WTC11 (cell line): Measurements from ENCODE around the gene PARP14. TPM values are rescaled to one million over a fixed set of nuclear protein-coding genes. Genes with fewer than 3 reads are reported as not detected.

ENCODE experiments used
- ATF2 ChIP-seq: sonication (generic); formaldehyde crosslinking; IDR thresholded peaks from 2 replicates; pipeline ENCODE4 v1.8.1; 2022; ENCODE audit warnings: low read depth, missing genetic modification reagents, borderline replicate concordance
- ATF6 ChIP-seq: sonication (generic); formaldehyde crosslinking; IDR thresholded peaks from 2 replicates; pipeline ENCODE4 v1.8.1; 2023; ENCODE audit warnings: mild to moderate bottlenecking, missing genetic modification reagents
- CREB1 ChIP-seq: sonication (generic); formaldehyde crosslinking; IDR thresholded peaks from 2 replicates; pipeline ENCODE4 v1.8.0; 2023; ENCODE audit warnings: mild to moderate bottlenecking, missing genetic modification reagents
- JUN ChIP-seq: sonication (generic); formaldehyde crosslinking; IDR thresholded peaks from 2 replicates; pipeline ENCODE4 v1.8.0; 2023; ENCODE audit warnings: mild to moderate bottlenecking, missing genetic modification reagents
- MXD4 ChIP-seq: fragments of 250-450 bp; sonication (Bioruptor Pico); IDR thresholded peaks from 2 replicates; pipeline ENCODE4 v1.8.0; 2021; ENCODE audit warnings: mild to moderate bottlenecking, moderate library complexity, borderline replicate concordance
- NR3C1 ChIP-seq: sonication (generic); formaldehyde crosslinking; conservative IDR thresholded peaks from 2 replicates; pipeline ENCODE4 v1.8.1; 2023; ENCODE audit warnings: low read depth, mild to moderate bottlenecking, missing genetic modification reagents
- PRRX2 ChIP-seq: fragments of 250-450 bp; sonication (Bioruptor Pico); IDR thresholded peaks from 2 replicates; pipeline ENCODE4 v1.8.0; 2021; ENCODE audit warnings: mild to moderate bottlenecking
- SP1 ChIP-seq: sonication (generic); formaldehyde crosslinking; conservative IDR thresholded peaks from 2 replicates; pipeline ENCODE4 v1.8.1; 2022; ENCODE audit warnings: missing genetic modification reagents
- ZNF263 ChIP-seq: sonication (generic); formaldehyde crosslinking; IDR thresholded peaks from 2 replicates; pipeline ENCODE4 v1.8.1; 2022; ENCODE audit warnings: low read depth, mild to moderate bottlenecking, moderate library complexity, missing genetic modification reagents
- ZNF423 ChIP-seq: fragments of 250-450 bp; sonication (Bioruptor Pico); IDR thresholded peaks from 2 replicates; pipeline ENCODE4 v2.1.2; 2022; ENCODE audit warnings: mild to moderate bottlenecking, moderate library complexity
- total RNA-seq: library from RNA; stranded (reverse); gene quantifications from 3 replicates; pipeline ENCODE4 v1.2.3, GENCODE V29; 2021
- TF ChIP-seq, protein P1 (sequence below): fragments of 200-600 bp; IDR thresholded peaks from 2 replicates; pipeline ENCODE4 v1.8.0; 2022; ENCODE audit warnings: antibody characterized with exemption
- TF ChIP-seq, protein P2 (sequence below): sonication (generic); formaldehyde crosslinking; IDR thresholded peaks from 2 replicates; pipeline ENCODE4 v1.8.0; 2022; ENCODE audit warnings: missing genetic modification reagents
- TF ChIP-seq, protein P3 (sequence below): sonication (generic); formaldehyde crosslinking; IDR thresholded peaks from 2 replicates; pipeline ENCODE4 v1.8.0; 2023; ENCODE audit warnings: missing genetic modification reagents, mild to moderate bottlenecking, borderline replicate concordance
- TF ChIP-seq, protein P4 (sequence below): sonication (generic); formaldehyde crosslinking; IDR thresholded peaks from 2 replicates; pipeline ENCODE4 v1.8.1; 2023; ENCODE audit warnings: mild to moderate bottlenecking, missing genetic modification reagents

The PARP14 gene
- total RNA-seq, 1 experiment from 2014 or later: 15.9 TPM

GRCh38 chr3:122774564-122774963 is 93.9 kb downstream of the PARP14 start (continued):
- TF ChIP-seq ATF6 (CRISPR knock-in tag) (no peak), PRRX2 (CRISPR knock-in tag) (no peak), ATF2 (CRISPR knock-in tag) (no peak), SP1 (CRISPR knock-in tag) (no peak), CREB1 (CRISPR knock-in tag) (no peak), NR3C1 (CRISPR knock-in tag) (no peak), MXD4 (CRISPR knock-in tag) (no peak), ZNF263 (CRISPR knock-in tag) (no peak), JUN (CRISPR knock-in tag) (no peak), ZNF423 (no peak)
- TF ChIP-seq, protein P1, sequence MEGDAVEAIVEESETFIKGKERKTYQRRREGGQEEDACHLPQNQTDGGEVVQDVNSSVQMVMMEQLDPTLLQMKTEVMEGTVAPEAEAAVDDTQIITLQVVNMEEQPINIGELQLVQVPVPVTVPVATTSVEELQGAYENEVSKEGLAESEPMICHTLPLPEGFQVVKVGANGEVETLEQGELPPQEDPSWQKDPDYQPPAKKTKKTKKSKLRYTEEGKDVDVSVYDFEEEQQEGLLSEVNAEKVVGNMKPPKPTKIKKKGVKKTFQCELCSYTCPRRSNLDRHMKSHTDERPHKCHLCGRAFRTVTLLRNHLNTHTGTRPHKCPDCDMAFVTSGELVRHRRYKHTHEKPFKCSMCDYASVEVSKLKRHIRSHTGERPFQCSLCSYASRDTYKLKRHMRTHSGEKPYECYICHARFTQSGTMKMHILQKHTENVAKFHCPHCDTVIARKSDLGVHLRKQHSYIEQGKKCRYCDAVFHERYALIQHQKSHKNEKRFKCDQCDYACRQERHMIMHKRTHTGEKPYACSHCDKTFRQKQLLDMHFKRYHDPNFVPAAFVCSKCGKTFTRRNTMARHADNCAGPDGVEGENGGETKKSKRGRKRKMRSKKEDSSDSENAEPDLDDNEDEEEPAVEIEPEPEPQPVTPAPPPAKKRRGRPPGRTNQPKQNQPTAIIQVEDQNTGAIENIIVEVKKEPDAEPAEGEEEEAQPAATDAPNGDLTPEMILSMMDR: no peak
- TF ChIP-seq, protein P2, sequence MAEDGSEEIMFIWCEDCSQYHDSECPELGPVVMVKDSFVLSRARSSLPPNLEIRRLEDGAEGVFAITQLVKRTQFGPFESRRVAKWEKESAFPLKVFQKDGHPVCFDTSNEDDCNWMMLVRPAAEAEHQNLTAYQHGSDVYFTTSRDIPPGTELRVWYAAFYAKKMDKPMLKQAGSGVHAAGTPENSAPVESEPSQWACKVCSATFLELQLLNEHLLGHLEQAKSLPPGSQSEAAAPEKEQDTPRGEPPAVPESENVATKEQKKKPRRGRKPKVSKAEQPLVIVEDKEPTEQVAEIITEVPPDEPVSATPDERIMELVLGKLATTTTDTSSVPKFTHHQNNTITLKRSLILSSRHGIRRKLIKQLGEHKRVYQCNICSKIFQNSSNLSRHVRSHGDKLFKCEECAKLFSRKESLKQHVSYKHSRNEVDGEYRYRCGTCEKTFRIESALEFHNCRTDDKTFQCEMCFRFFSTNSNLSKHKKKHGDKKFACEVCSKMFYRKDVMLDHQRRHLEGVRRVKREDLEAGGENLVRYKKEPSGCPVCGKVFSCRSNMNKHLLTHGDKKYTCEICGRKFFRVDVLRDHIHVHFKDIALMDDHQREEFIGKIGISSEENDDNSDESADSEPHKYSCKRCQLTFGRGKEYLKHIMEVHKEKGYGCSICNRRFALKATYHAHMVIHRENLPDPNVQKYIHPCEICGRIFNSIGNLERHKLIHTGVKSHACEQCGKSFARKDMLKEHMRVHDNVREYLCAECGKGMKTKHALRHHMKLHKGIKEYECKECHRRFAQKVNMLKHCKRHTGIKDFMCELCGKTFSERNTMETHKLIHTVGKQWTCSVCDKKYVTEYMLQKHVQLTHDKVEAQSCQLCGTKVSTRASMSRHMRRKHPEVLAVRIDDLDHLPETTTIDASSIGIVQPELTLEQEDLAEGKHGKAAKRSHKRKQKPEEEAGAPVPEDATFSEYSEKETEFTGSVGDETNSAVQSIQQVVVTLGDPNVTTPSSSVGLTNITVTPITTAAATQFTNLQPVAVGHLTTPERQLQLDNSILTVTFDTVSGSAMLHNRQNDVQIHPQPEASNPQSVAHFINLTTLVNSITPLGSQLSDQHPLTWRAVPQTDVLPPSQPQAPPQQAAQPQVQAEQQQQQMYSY (CRISPR knock-in tag): no peak
- TF ChIP-seq, protein P3, sequence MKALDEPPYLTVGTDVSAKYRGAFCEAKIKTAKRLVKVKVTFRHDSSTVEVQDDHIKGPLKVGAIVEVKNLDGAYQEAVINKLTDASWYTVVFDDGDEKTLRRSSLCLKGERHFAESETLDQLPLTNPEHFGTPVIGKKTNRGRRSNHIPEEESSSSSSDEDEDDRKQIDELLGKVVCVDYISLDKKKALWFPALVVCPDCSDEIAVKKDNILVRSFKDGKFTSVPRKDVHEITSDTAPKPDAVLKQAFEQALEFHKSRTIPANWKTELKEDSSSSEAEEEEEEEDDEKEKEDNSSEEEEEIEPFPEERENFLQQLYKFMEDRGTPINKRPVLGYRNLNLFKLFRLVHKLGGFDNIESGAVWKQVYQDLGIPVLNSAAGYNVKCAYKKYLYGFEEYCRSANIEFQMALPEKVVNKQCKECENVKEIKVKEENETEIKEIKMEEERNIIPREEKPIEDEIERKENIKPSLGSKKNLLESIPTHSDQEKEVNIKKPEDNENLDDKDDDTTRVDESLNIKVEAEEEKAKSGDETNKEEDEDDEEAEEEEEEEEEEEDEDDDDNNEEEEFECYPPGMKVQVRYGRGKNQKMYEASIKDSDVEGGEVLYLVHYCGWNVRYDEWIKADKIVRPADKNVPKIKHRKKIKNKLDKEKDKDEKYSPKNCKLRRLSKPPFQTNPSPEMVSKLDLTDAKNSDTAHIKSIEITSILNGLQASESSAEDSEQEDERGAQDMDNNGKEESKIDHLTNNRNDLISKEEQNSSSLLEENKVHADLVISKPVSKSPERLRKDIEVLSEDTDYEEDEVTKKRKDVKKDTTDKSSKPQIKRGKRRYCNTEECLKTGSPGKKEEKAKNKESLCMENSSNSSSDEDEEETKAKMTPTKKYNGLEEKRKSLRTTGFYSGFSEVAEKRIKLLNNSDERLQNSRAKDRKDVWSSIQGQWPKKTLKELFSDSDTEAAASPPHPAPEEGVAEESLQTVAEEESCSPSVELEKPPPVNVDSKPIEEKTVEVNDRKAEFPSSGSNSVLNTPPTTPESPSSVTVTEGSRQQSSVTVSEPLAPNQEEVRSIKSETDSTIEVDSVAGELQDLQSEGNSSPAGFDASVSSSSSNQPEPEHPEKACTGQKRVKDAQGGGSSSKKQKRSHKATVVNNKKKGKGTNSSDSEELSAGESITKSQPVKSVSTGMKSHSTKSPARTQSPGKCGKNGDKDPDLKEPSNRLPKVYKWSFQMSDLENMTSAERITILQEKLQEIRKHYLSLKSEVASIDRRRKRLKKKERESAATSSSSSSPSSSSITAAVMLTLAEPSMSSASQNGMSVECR (CRISPR knock-in tag): no peak
- TF ChIP-seq, protein P4, sequence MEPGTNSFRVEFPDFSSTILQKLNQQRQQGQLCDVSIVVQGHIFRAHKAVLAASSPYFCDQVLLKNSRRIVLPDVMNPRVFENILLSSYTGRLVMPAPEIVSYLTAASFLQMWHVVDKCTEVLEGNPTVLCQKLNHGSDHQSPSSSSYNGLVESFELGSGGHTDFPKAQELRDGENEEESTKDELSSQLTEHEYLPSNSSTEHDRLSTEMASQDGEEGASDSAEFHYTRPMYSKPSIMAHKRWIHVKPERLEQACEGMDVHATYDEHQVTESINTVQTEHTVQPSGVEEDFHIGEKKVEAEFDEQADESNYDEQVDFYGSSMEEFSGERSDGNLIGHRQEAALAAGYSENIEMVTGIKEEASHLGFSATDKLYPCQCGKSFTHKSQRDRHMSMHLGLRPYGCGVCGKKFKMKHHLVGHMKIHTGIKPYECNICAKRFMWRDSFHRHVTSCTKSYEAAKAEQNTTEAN (CRISPR knock-in tag): no peak
